Stomach (tissue), 4 donors: Measurements from ENCODE around the gene TBC1D10A.

ENCODE experiments used
- POLR2A ChIP-seq, 4 donors: fragments of 450-650 bp; IDR thresholded peaks; one replicate each; pipeline ENCODE4 v1.6.1; 2016; ENCODE audit warnings: antibody characterized with exemption in 4 of 4, control low read depth in 2 of 4, mild to moderate bottlenecking in 1 of 4, moderate library complexity in 1 of 4
- TF ChIP-seq, protein P1 (sequence below), 7 experiments: fragments of 450-650 bp in 4 of 7; fragments of 200-600 bp in 3 of 7; sonication (generic) in 3 of 7; IDR thresholded peaks; one replicate each; pipeline ENCODE4 v1.5.1; 2016 to 2019; ENCODE audit warnings: antibody characterized with exemption in 7 of 7, control low read depth in 2 of 7, mild to moderate bottlenecking in 1 of 7

- no peak for TF ChIP-seq POLR2A (IDR thresholded peaks at IDR 0.05)
- TF ChIP-seq, protein P1, sequence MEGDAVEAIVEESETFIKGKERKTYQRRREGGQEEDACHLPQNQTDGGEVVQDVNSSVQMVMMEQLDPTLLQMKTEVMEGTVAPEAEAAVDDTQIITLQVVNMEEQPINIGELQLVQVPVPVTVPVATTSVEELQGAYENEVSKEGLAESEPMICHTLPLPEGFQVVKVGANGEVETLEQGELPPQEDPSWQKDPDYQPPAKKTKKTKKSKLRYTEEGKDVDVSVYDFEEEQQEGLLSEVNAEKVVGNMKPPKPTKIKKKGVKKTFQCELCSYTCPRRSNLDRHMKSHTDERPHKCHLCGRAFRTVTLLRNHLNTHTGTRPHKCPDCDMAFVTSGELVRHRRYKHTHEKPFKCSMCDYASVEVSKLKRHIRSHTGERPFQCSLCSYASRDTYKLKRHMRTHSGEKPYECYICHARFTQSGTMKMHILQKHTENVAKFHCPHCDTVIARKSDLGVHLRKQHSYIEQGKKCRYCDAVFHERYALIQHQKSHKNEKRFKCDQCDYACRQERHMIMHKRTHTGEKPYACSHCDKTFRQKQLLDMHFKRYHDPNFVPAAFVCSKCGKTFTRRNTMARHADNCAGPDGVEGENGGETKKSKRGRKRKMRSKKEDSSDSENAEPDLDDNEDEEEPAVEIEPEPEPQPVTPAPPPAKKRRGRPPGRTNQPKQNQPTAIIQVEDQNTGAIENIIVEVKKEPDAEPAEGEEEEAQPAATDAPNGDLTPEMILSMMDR (IDR thresholded peaks at IDR 0.05): no peak
Observed at GRCh38 chr22:30262112-30262511, 64.6 kb downstream of the TBC1D10A start.
